ENCODE measurements around the gene MTG1. TPM values are rescaled to one million over a fixed set of nuclear protein-coding genes. Genes with fewer than 3 reads are reported as not detected.

Gene MTG1
- total RNA-seq, 1 donor from 2014 or later: 44.0 TPM

GRCh38 chr10:133350283-133350949 is 43.5 kb upstream of the MTG1 start:
- Histone ChIP-seq H3K79me2 (ENCODE audit: insufficient read depth, low read length) (no peaks in the 10 kb centered on the region), H4K20me1 (ENCODE audit: insufficient read depth, low read length) (no peaks in the 10 kb centered on the region), H3K9ac (ENCODE audit: low read length) (no peak overlapping the region), H3K27me3 (ENCODE audit: insufficient read depth, low read length) (no peaks in the 10 kb centered on the region), H3K9me3 (ENCODE audit: insufficient read depth, low read depth, low read length) (no peaks in the 10 kb centered on the region), H3K4me3 (ENCODE audit: insufficient read depth, low read depth, low read length) (no peak overlapping the region), H3K4me1 (ENCODE audit: insufficient read depth, low read length) (no peaks in the 10 kb centered on the region), H3K36me3 (ENCODE audit: insufficient read depth, low read length) (no peaks in the 10 kb centered on the region), H3K27ac (ENCODE audit: low read depth, low read length) (no peak overlapping the region), H3K4me2 (ENCODE audit: low read length) (no peak overlapping the region), H2AFZ (ENCODE audit: low read depth, low read length) (no peak overlapping the region)
- FAIRE-seq (no peak), DNase-seq (ENCODE audit: low read depth) (no peak)
- no peaks in the 10 kb centered on the region for H3K36me3 Mint-ChIP-seq (ENCODE audit: low read depth, unreplicated experiment)
- H3K4me3 Mint-ChIP-seq (ENCODE audit: unreplicated experiment): no peak overlapping the region
- H3K27ac Mint-ChIP-seq (ENCODE audit: unreplicated experiment): no peak overlapping the region
- TF ChIP-seq EZH2 (IDR thresholded peaks at IDR 0.05; ENCODE audit: insufficient read depth, low read length): no peak
- TF ChIP-seq, protein P1, sequence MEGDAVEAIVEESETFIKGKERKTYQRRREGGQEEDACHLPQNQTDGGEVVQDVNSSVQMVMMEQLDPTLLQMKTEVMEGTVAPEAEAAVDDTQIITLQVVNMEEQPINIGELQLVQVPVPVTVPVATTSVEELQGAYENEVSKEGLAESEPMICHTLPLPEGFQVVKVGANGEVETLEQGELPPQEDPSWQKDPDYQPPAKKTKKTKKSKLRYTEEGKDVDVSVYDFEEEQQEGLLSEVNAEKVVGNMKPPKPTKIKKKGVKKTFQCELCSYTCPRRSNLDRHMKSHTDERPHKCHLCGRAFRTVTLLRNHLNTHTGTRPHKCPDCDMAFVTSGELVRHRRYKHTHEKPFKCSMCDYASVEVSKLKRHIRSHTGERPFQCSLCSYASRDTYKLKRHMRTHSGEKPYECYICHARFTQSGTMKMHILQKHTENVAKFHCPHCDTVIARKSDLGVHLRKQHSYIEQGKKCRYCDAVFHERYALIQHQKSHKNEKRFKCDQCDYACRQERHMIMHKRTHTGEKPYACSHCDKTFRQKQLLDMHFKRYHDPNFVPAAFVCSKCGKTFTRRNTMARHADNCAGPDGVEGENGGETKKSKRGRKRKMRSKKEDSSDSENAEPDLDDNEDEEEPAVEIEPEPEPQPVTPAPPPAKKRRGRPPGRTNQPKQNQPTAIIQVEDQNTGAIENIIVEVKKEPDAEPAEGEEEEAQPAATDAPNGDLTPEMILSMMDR (IDR thresholded peaks at IDR 0.05; ENCODE audit: insufficient read depth, low read depth, low read length): no peak
- H3K4me1 Mint-ChIP-seq (ENCODE audit: low read depth, unreplicated experiment): no peaks in the 10 kb centered on the region
- no peaks in the 10 kb centered on the region for H3K27me3 Mint-ChIP-seq (ENCODE audit: low read depth, unreplicated experiment)
- H3K9me3 Mint-ChIP-seq (ENCODE audit: unreplicated experiment): peaks cover 2% of the 10 kb centered on the region

DNA sequence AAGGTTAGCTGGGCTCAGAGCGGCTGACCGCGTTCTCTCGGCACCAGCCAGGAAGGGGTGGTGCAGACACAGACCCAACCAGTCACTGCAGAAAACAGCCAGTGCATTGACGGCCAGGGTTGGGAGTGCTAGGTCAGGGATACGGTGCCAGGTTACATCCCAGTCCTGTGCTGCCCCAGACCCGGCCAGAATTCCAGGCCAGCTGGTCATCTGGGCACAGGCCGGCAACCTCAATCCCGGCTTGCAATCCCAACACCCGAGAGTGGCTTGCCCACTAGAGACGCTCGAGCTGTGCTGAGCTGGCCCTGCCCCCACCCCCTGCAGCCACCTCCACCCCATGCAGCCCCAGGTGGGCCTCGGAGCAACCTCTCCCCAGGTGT is 43.0 kb upstream of the MTG1 start:
- H4K20me1 ChIP-seq (ENCODE audit: insufficient read depth, low read length): no peaks in the 10 kb centered on the region
- no peak overlapping the region for H3K4me3 ChIP-seq (ENCODE audit: insufficient read depth, low read depth, low read length)
- no peak overlapping the region for H3K4me2 ChIP-seq (ENCODE audit: low read length)
- no peaks in the 10 kb centered on the region for H3K9me3 ChIP-seq (ENCODE audit: insufficient read depth, low read depth, low read length)
- H3K27ac ChIP-seq (ENCODE audit: low read depth, low read length): no peak overlapping the region
- Mint-ChIP-seq H3K4me1 (ENCODE audit: low read depth, unreplicated experiment) (no peaks in the 10 kb centered on the region), H3K9me3 (ENCODE audit: unreplicated experiment) (no peaks in the 10 kb centered on the region), H3K27ac (ENCODE audit: unreplicated experiment) (no peak overlapping the region), H3K27me3 (ENCODE audit: low read depth, unreplicated experiment) (no peaks in the 10 kb centered on the region), H3K4me3 (ENCODE audit: unreplicated experiment) (no peak overlapping the region), H3K36me3 (ENCODE audit: low read depth, unreplicated experiment) (no peaks in the 10 kb centered on the region)
- no peaks in the 10 kb centered on the region for H3K27me3 ChIP-seq (ENCODE audit: insufficient read depth, low read length)
- H3K36me3 ChIP-seq (ENCODE audit: insufficient read depth, low read length): no peaks in the 10 kb centered on the region
- no peak overlapping the region for H2AFZ ChIP-seq (ENCODE audit: low read depth, low read length)
- H3K4me1 ChIP-seq (ENCODE audit: insufficient read depth, low read length): no peaks in the 10 kb centered on the region
- no peak overlapping the region for H3K9ac ChIP-seq (ENCODE audit: low read length)
- H3K79me2 ChIP-seq (ENCODE audit: insufficient read depth, low read length): no peaks in the 10 kb centered on the region
- FAIRE-seq (no peak), DNase-seq (ENCODE audit: low read depth) (no peak)
- TF ChIP-seq, protein P1 (IDR thresholded peaks at IDR 0.05; ENCODE audit: insufficient read depth, low read depth, low read length): no peak
- no peak for TF ChIP-seq EZH2 (IDR thresholded peaks at IDR 0.05; ENCODE audit: insufficient read depth, low read length)

All from astrocyte (in vitro differentiated cells and primary cell).